ENCODE data around the gene NKX3-2.
A peak's percentile ranks its signal among the peaks of the same experiment; 100 is the strongest.

Gene NKX3-2

DNA sequence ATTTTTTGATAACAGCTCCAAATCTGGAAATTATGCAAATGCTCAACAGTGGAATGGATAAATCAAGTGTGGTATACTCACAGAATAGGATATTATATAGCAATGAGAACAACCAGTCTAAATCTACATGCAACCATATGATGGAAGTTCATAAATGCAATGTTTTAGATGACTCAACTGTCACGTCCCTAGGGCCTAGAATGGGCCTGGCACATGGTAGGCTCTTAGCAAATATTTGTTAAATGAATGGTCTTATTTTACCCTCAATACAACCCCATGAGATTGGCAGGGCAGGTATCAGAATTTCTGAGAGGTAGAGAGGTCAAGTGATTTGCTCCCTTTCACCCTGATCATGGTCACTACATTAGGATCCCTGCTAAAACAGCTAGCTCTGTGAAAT lies 14.6 kb upstream of the NKX3-2 start:
- in situ Hi-C loops (cut with MboI; ENCODE audit: low sequenced_read_pairs, unreplicated experiment) = loop anchor here (10.0 kb wide), 1 partner anchor 714 kb away; no protein-coding TSS in a partner anchor
- TF ChIP-seq, protein P1, sequence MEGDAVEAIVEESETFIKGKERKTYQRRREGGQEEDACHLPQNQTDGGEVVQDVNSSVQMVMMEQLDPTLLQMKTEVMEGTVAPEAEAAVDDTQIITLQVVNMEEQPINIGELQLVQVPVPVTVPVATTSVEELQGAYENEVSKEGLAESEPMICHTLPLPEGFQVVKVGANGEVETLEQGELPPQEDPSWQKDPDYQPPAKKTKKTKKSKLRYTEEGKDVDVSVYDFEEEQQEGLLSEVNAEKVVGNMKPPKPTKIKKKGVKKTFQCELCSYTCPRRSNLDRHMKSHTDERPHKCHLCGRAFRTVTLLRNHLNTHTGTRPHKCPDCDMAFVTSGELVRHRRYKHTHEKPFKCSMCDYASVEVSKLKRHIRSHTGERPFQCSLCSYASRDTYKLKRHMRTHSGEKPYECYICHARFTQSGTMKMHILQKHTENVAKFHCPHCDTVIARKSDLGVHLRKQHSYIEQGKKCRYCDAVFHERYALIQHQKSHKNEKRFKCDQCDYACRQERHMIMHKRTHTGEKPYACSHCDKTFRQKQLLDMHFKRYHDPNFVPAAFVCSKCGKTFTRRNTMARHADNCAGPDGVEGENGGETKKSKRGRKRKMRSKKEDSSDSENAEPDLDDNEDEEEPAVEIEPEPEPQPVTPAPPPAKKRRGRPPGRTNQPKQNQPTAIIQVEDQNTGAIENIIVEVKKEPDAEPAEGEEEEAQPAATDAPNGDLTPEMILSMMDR (IDR thresholded peaks at IDR 0.05; ENCODE audit: borderline replicate concordance, control extremely low read depth, extremely low read depth, insufficient read depth, missing control alignments) = no peak
- DNase-seq (ENCODE audit: low spot score) = no peak

DNA sequence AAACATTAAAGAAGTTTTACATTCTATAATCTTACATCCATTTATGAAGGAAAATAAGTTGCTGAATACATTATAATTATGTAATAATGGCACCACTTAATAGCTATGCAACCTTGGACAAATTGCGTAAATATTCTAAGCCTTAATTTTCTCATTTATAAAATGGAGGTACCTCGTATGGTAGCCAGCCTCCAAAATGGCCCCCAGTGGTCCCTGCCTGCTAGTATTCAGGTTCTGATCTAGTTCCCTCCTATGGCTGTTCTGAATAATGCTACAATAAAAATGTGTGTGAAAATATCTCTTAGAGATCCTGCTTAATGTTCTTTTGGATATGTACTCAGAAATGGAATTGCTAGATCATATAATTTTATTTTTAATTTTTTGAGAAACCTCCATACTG lies 11.0 kb upstream of the NKX3-2 start:
- TF ChIP-seq, protein P1 (IDR thresholded peaks at IDR 0.05; ENCODE audit: borderline replicate concordance, control extremely low read depth, extremely low read depth, insufficient read depth, missing control alignments) = no peak
- in situ Hi-C loops (cut with MboI; ENCODE audit: low sequenced_read_pairs, unreplicated experiment) = loop anchor here (10.0 kb wide), 1 partner anchor 711 kb away; no protein-coding TSS in a partner anchor
- no peak for DNase-seq (ENCODE audit: low spot score)

DNA sequence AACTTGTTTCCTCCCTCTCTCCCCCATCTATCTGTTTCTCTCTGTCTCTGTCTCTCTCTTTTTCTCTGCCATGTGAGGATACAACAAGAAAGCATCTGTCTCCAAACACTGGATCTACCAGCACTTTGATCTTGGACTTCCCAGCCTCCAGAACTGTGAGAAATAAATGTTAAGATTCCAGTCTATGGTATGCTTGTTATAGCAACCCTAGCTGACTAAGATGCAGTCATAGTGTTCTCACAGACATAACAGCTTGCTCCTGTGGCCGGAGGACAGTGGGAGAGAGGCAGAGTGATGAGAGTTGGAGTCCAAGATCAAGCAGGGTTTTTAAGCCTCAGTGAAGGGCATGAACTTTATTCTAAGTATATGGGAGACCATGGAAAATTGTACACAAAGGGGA lies 8.8 kb upstream of the NKX3-2 start:
- TF ChIP-seq, protein P1 (IDR thresholded peaks at IDR 0.05; ENCODE audit: borderline replicate concordance, control extremely low read depth, extremely low read depth, insufficient read depth, missing control alignments) = no peak
- no peak for DNase-seq (ENCODE audit: low spot score)
- in situ Hi-C loops (cut with MboI; ENCODE audit: low sequenced_read_pairs, unreplicated experiment) = loop anchor here (10.0 kb wide), 1 partner anchor 708 kb away; no protein-coding TSS in a partner anchor

DNA sequence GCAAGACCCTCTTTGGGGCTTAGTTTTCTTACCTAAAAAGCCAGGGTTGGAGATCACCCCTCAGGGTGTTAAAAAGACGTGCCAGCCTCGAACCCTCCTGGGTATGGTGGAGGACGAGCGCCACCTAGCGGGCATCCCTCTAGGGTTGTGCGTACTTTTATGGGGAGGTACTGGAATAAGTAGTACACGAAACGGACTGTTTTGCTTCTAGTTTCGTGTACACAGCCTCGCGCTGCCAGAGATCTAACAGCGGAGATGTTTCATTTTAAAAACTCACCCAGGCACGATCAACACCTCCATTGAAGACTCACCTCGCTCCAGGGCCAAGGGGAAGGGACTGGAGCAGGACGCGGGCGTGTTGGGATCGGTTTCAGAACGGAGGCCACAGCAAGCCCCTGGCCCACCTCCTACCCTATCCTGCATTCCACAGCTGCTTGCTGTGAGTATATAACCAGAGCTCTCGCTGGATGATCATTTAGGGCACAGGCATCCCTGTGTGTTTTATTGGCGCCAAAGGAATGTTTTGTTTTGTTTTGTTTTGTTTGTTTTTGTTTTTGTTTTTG lies 4.8 kb upstream of the NKX3-2 start:
- in situ Hi-C loops (cut with MboI; ENCODE audit: low sequenced_read_pairs, unreplicated experiment) = loop anchor here (10.0 kb wide), 1 partner anchor 814 kb away; no protein-coding TSS in a partner anchor
- DNase-seq (ENCODE audit: low spot score) = peak; percentile 87
- TF ChIP-seq, protein P1 (IDR thresholded peaks at IDR 0.05; ENCODE audit: borderline replicate concordance, control extremely low read depth, extremely low read depth, insufficient read depth, missing control alignments) = peak; percentile 69

DNA sequence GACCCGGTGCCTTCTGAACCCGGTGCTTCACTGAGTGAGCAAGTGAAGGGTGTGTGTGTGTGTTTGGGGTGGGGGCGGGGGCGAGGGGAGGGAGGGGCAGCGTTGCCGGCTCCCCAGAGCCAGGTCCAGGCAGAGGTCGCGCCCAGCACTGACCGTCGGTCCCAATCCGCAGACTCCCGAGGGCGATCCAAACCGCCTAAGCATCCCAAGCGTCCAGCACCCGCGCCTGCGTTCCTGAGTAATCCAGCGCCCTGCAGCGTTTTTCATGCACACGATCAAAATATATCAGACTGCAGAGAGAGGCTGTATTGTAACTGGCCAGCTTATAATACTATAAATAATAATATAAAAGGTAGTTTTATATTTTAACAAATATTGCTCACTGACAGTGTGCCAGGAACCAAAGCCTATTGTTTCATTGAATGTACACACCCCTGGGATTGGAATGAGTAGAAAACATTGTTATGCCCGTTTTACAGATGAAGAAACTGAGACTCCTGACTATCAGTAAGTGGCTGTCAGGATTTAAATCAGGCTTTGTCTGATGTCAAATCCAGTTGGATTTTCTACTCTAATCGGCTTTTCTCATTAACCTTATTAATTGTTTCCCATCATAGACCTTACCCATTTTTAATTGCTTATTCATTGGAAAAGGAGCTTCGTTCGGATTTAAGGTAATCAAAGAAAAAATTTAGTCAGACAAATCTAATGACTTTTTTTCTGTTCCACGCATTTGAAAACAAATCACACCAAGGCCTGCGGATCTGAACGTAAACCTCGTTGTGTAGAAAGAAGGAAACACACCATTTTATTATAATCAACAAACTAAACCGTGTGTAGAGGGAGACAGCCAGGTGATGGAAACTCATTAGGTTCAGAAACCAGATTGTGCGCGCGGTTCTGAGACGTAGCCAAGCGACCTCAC lies 4.0 kb upstream of the NKX3-2 start:
- in situ Hi-C loops (cut with MboI; ENCODE audit: low sequenced_read_pairs, unreplicated experiment) = loop anchor here (10.0 kb wide), 1 partner anchor 814 kb away; no protein-coding TSS in a partner anchor
- TF ChIP-seq, protein P1 (IDR thresholded peaks at IDR 0.05; ENCODE audit: borderline replicate concordance, control extremely low read depth, extremely low read depth, insufficient read depth, missing control alignments) = no peak

DNA sequence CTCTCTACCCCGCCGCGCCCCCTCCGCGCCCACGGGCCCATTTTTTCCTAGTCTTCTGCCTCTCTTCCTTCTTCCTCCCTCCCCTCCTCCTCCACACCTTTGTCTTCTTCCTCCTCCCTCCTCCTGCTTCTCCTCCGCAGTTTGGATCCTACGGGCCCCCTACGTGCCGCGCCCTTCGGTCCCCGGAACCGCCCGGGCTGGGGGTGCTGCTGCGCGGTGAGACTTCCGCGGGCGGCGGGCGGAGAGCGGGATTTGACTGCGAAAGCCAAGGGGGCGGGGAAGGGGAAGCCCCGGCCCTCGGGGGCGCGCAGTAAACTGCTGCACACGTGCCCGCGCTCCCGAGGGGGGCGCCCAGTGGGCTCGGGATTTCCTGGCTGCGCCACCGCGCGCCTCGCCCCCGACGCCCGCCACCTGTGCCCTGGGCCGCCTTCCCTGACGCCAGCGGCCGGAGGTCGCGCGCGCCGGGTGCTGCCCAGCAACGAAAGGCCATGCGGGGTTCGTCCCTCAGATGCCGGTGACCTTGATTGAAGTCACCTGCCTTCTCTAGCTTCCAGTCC lies 3.3 kb upstream of the NKX3-2 start:
- peak; percentile 66 for DNase-seq (ENCODE audit: low spot score)
- in situ Hi-C loops (cut with MboI; ENCODE audit: low sequenced_read_pairs, unreplicated experiment) = loop anchor here (10.0 kb wide), 1 partner anchor 813 kb away; no protein-coding TSS in a partner anchor
- TF ChIP-seq, protein P1 (IDR thresholded peaks at IDR 0.05; ENCODE audit: borderline replicate concordance, control extremely low read depth, extremely low read depth, insufficient read depth, missing control alignments) = no peak

More for the DNA sequence above, 4.0 kb upstream of the NKX3-2 start:
- DNase-seq (ENCODE audit: low spot score) = no peak

Measured in GM13976 (cell line).